Measurements from ENCODE around the gene ATG2A. TPM values are rescaled to one million over a fixed set of nuclear protein-coding genes. Genes with fewer than 3 reads are reported as not detected.
A peak's percentile ranks its signal among the peaks of the same experiment; 100 is the strongest.
"Not testable (repeated sequence)": the region's sequence is repeated elsewhere in the genome, so short reads cannot be mapped to it uniquely, and the experiment has no call there.

ATG2A gene
- total RNA-seq, 4 donors from 2014 or later, result 73.8 to 118 (median 91.2) TPM

- TF ChIP-seq, protein P1, sequence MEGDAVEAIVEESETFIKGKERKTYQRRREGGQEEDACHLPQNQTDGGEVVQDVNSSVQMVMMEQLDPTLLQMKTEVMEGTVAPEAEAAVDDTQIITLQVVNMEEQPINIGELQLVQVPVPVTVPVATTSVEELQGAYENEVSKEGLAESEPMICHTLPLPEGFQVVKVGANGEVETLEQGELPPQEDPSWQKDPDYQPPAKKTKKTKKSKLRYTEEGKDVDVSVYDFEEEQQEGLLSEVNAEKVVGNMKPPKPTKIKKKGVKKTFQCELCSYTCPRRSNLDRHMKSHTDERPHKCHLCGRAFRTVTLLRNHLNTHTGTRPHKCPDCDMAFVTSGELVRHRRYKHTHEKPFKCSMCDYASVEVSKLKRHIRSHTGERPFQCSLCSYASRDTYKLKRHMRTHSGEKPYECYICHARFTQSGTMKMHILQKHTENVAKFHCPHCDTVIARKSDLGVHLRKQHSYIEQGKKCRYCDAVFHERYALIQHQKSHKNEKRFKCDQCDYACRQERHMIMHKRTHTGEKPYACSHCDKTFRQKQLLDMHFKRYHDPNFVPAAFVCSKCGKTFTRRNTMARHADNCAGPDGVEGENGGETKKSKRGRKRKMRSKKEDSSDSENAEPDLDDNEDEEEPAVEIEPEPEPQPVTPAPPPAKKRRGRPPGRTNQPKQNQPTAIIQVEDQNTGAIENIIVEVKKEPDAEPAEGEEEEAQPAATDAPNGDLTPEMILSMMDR (IDR thresholded peaks at IDR 0.05), result no peak
- no peak for TF ChIP-seq POLR2A (IDR thresholded peaks at IDR 0.05)
- intact Hi-C loops (cut with DNase I; ENCODE audit: low total_unique reads), result loop anchor here (5.0 kb wide), 2 partner anchors 44 to 264 kb away; partner anchors contain the start of gene TM7SF2
- no peak for DNase-seq (ENCODE audit: low spot score in 2 of 2)
- no peak overlapping the region for H3K4me3 ChIP-seq (ENCODE audit: low read depth, poor library complexity, severe bottlenecking)
- WGBS, 2 donors, result 64 to 75% methylated on average over 6 of the region's 6 CpGs
Measured at GRCh38 chr11:64848214-64848825, 68.7 kb downstream of the ATG2A start.

GRCh38 chr11:64846998-64847666 is 69.9 kb downstream of the ATG2A start:
- WGBS, 2 donors, result 13 to 20% methylated on average over 13 of the region's 13 CpGs
- intact Hi-C loops (cut with DNase I; ENCODE audit: low total_unique reads), result loop anchor here (5.0 kb wide), 2 partner anchors 45 to 265 kb away; partner anchors contain the start of gene TM7SF2
- DNase-seq (ENCODE audit: low spot score in 2 of 2), result peak; percentile 88 to 98

DNA sequence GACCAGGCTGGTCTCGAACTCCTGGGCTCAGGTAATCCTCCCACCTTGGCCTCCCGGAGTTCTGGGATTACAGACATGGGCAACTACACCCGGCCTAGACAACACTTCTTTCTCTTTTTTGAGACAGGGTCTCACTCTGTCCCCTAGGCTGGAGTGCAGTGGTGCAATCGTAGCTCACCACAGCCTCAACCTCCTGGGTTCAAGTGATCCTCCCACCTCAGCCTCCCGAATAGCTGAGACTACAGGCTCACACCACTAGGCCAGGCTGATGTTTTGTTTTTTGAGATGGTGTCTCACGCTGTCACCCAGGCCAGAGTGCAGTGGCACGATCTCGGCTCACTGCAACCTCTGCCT is 71.3 kb downstream of the ATG2A start:
- intact Hi-C loops (cut with DNase I; ENCODE audit: low total_unique reads), result loop anchor here (5.0 kb wide), 2 partner anchors 47 to 267 kb away; partner anchors contain the start of gene TM7SF2
- DNase-seq (ENCODE audit: low spot score in 2 of 2); H3K4me3 ChIP-seq (ENCODE audit: low read depth, poor library complexity, severe bottlenecking): not testable (repeated sequence)
- 89 to 92% methylated on average over 8 of the region's 8 CpGs for WGBS, 2 donors

More at GRCh38 chr11:64846998-64847666, 69.9 kb downstream of the ATG2A start:
- H3K4me3 ChIP-seq (ENCODE audit: low read depth, poor library complexity, severe bottlenecking), result no peak overlapping the region
- TF ChIP-seq, protein P1 (IDR thresholded peaks at IDR 0.05), result peak in 1 of 3 donors; percentile 80
- no peak for TF ChIP-seq POLR2A (IDR thresholded peaks at IDR 0.05)

- TF ChIP-seq, protein P1 (IDR thresholded peaks at IDR 0.05), result no peak
- TF ChIP-seq POLR2A (IDR thresholded peaks at IDR 0.05), result no peak
- no peak for DNase-seq (ENCODE audit: low spot score in 2 of 2)
- 16 to 17% methylated on average over 9 of the region's 9 CpGs for WGBS, 2 donors
- H3K4me3 ChIP-seq (ENCODE audit: low read depth, poor library complexity, severe bottlenecking), result no peak overlapping the region
- intact Hi-C loops (cut with DNase I; ENCODE audit: low total_unique reads), result loop anchor here (5.0 kb wide), 2 partner anchors 47 to 267 kb away; partner anchors contain the start of gene TM7SF2
Measured at GRCh38 chr11:64845129-64845775, 71.8 kb downstream of the ATG2A start.

MicroRNAs within 50 kb of the gene (microRNA counts, 767-probe panel; counts per million panel counts)
- 0 to 358 counts per million in 2 donors for microRNA hsa-miR-192-5p

Small RNA genes within 50 kb of the gene (microRNA-seq; reads per million reads assigned to microRNA genes)
- gene MIR6749 (ENCODE audit: borderline number of aligned reads in 1 of 2, borderline replicate concordance in 2 of 2) (0 reads per million in 2 donors), gene MIR6750 (ENCODE audit: borderline number of aligned reads in 1 of 2, borderline replicate concordance in 2 of 2) (0.57 to 0.68 reads per million in 2 donors)

Other genes starting within 250 kb of the ATG2A start
- gene NRXN2, start 194.0 kb downstream of the ATG2A start, total RNA-seq, result 1 to 10 TPM in 2 of 4 donors, under 1 TPM in 1, not detected in 1; 0.27 to 7.0 (median 1.1) TPM
- gene RASGRP2, start 173.1 kb downstream of the ATG2A start, total RNA-seq, result 1 to 10 TPM; 1.1 to 10.0 (median 5.0) TPM
- gene PYGM, start 157.2 kb downstream of the ATG2A start, total RNA-seq, result 1 to 10 TPM in 1 of 4 donors, under 1 TPM in 3; 0.11 to 2.0 (median 0.44) TPM
- 100 to 1,000 TPM; 130 to 327 (median 178) TPM for gene SF1, start 138.7 kb downstream of the ATG2A start, total RNA-seq
- 10 to 100 TPM in 3 of 4 donors, 1 to 10 TPM in 1; 9.3 to 29.8 (median 19.5) TPM for gene MAP4K2, start 114.0 kb downstream of the ATG2A start, total RNA-seq
- gene MEN1, start 106.7 kb downstream of the ATG2A start, total RNA-seq, result 10 to 100 TPM; 20.5 to 42.7 (median 32.2) TPM
- 10 to 100 TPM; 40.3 to 81.3 (median 50.1) TPM for gene CDC42BPG, start 72.6 kb downstream of the ATG2A start, total RNA-seq
- 10 to 100 TPM; 81.0 to 98.9 (median 90.5) TPM for gene EHD1, start 38.6 kb downstream of the ATG2A start, total RNA-seq
- gene PPP2R5B, start 7.5 kb upstream of the ATG2A start, total RNA-seq, result 10 to 100 TPM; 21.8 to 43.6 (median 34.0) TPM
- gene GPHA2, start 18.7 kb upstream of the ATG2A start, total RNA-seq, result not detected
- not detected for gene MAJIN, start 54.9 kb upstream of the ATG2A start, total RNA-seq
- under 1 TPM in 2 of 4 donors, not detected in 2; 0.15 to 0.62 TPM for gene BATF2, start 79.8 kb upstream of the ATG2A start, total RNA-seq
- gene ARL2, start 97.0 kb upstream of the ATG2A start, total RNA-seq, result 100 to 1,000 TPM; 101 to 260 (median 110) TPM
- gene SNX15, start 110.2 kb upstream of the ATG2A start, total RNA-seq, result 10 to 100 TPM; 16.9 to 48.0 (median 22.7) TPM
- gene SAC3D1, start 124.0 kb upstream of the ATG2A start, total RNA-seq, result 10 to 100 TPM; 11.6 to 15.1 (median 12.9) TPM
- 10 to 100 TPM in 2 of 4 donors, 1 to 10 TPM in 2; 1.5 to 11.9 (median 9.7) TPM for gene NAALADL1, start 141.3 kb upstream of the ATG2A start, total RNA-seq
- 1 to 10 TPM; 1.0 to 2.4 (median 1.7) TPM for gene CDCA5, start 166.8 kb upstream of the ATG2A start, total RNA-seq
- 10 to 100 TPM; 45.8 to 72.3 (median 54.8) TPM for gene ZFPL1, start 167.0 kb upstream of the ATG2A start, total RNA-seq
- 100 to 1,000 TPM; 373 to 932 (median 648) TPM for gene VPS51, start 179.0 kb upstream of the ATG2A start, total RNA-seq
- gene TM7SF2, start 194.7 kb upstream of the ATG2A start, total RNA-seq, result 100 to 1,000 TPM; 118 to 374 (median 160) TPM
- 10 to 100 TPM; 10.7 to 24.9 (median 17.7) TPM for gene ZNHIT2, start 200.5 kb upstream of the ATG2A start, total RNA-seq
- 1,000 to 10,000 TPM in 2 of 4 donors, 100 to 1,000 TPM in 2; 574 to 1,562 (median 887) TPM for gene FAU, start 204.9 kb upstream of the ATG2A start, total RNA-seq
- gene MRPL49, start 205.1 kb upstream of the ATG2A start, total RNA-seq, result 100 to 1,000 TPM in 1 of 4 donors, 10 to 100 TPM in 3; 61.0 to 107 (median 82.4) TPM
- 10 to 100 TPM; 21.9 to 60.3 (median 47.8) TPM for gene SYVN1, start 217.3 kb upstream of the ATG2A start, total RNA-seq